ENCODE data around the gene SV2C. TPM values are rescaled to one million over a fixed set of nuclear protein-coding genes. Genes with fewer than 3 reads are reported as not detected.

Gene SV2C
- total RNA-seq, 2 donors from 2014 or later, result not detected

GRCh38 chr5:76379855-76380254, 296.7 kb downstream of the SV2C start:
- no peak for DNase-seq
- TF ChIP-seq CTCF (conservative IDR thresholded peaks at IDR 0.05), result no peak
- H3K27me3 ChIP-seq (ENCODE audit: control insufficient read depth, insufficient read depth, low read length, poor library complexity, severe bottlenecking), result no peaks in the 10 kb centered on the region
- Mint-ChIP-seq H3K36me3 (ENCODE audit: low read depth) (no peaks in the 10 kb centered on the region), H3K27ac (no peak overlapping the region), H3K4me1 (peaks cover 18% of the 10 kb centered on the region), H3K27me3 (ENCODE audit: insufficient read depth) (peaks cover 11% of the 10 kb centered on the region), H3K4me3 (no peak overlapping the region), H3K9me3 (no peaks in the 10 kb centered on the region)
- no peaks in the 10 kb centered on the region for H3K9me3 ChIP-seq (ENCODE audit: control insufficient read depth, low read length)
- H3K4me1 ChIP-seq (ENCODE audit: control insufficient read depth, insufficient read depth, low read length), result peaks cover 7% of the 10 kb centered on the region
- 79% methylated on average over 1 of the region's 1 CpG; no CpG with 5 or more reads in 1 of the 2 experiments for WGBS, 2 experiments (ENCODE audit: insufficient coverage in 1 of 2, insufficient read length in 1 of 2)
- no peak overlapping the region for H3K9ac ChIP-seq (ENCODE audit: extremely low read depth, low read length, poor library complexity, severe bottlenecking)
- H3K27ac ChIP-seq (ENCODE audit: low read depth, low read length), result no peak overlapping the region
- no peaks in the 10 kb centered on the region for H3K36me3 ChIP-seq (ENCODE audit: control insufficient read depth, insufficient read depth, low read length)
- H3K4me3 ChIP-seq (ENCODE audit: low read length), result no peak overlapping the region

GRCh38 chr5:76380346-76381066, 297.3 kb downstream of the SV2C start:
- Mint-ChIP-seq H3K4me3 (no peak overlapping the region), H3K27ac (no peak overlapping the region), H3K27me3 (ENCODE audit: insufficient read depth) (peaks cover 11% of the 10 kb centered on the region), H3K36me3 (ENCODE audit: low read depth) (no peaks in the 10 kb centered on the region), H3K9me3 (no peaks in the 10 kb centered on the region), H3K4me1 (peaks cover 18% of the 10 kb centered on the region)
- TF ChIP-seq CTCF (conservative IDR thresholded peaks at IDR 0.05), result no peak
- Histone ChIP-seq H3K9me3 (ENCODE audit: control insufficient read depth, low read length) (no peaks in the 10 kb centered on the region), H3K27me3 (ENCODE audit: control insufficient read depth, insufficient read depth, low read length, poor library complexity, severe bottlenecking) (no peaks in the 10 kb centered on the region), H3K36me3 (ENCODE audit: control insufficient read depth, insufficient read depth, low read length) (no peaks in the 10 kb centered on the region), H3K4me1 (ENCODE audit: control insufficient read depth, insufficient read depth, low read length) (peaks cover 7% of the 10 kb centered on the region), H3K9ac (ENCODE audit: extremely low read depth, low read length, poor library complexity, severe bottlenecking) (no peak overlapping the region), H3K27ac (ENCODE audit: low read depth, low read length) (no peak overlapping the region), H3K4me3 (ENCODE audit: low read length) (no peak overlapping the region)
- 80 to 86% methylated on average over 2 to 5 of the region's 7 CpGs for WGBS, 2 experiments (ENCODE audit: insufficient coverage in 1 of 2, insufficient read length in 1 of 2)
- no peak for DNase-seq

GRCh38 chr5:76383126-76383832, 300.1 kb downstream of the SV2C start:
- Histone ChIP-seq H3K4me3 (ENCODE audit: low read length) (no peak overlapping the region), H3K27me3 (ENCODE audit: control insufficient read depth, insufficient read depth, low read length, poor library complexity, severe bottlenecking) (no peaks in the 10 kb centered on the region), H3K27ac (ENCODE audit: low read depth, low read length) (no peak overlapping the region), H3K36me3 (ENCODE audit: control insufficient read depth, insufficient read depth, low read length) (no peaks in the 10 kb centered on the region), H3K9ac (ENCODE audit: extremely low read depth, low read length, poor library complexity, severe bottlenecking) (no peak overlapping the region), H3K9me3 (ENCODE audit: control insufficient read depth, low read length) (no peaks in the 10 kb centered on the region), H3K4me1 (ENCODE audit: control insufficient read depth, insufficient read depth, low read length) (peaks cover 7% of the 10 kb centered on the region)
- Mint-ChIP-seq H3K9me3 (no peaks in the 10 kb centered on the region), H3K36me3 (ENCODE audit: low read depth) (no peaks in the 10 kb centered on the region), H3K27me3 (ENCODE audit: insufficient read depth) (peaks cover 11% of the 10 kb centered on the region), H3K4me3 (no peak overlapping the region), H3K4me1 (peaks cover 18% of the 10 kb centered on the region), H3K27ac (no peak overlapping the region)
- WGBS, 2 experiments (ENCODE audit: insufficient coverage in 1 of 2, insufficient read length in 1 of 2), result 91 to 94% methylated on average over 2 to 3 of the region's 4 CpGs
- no peak for TF ChIP-seq CTCF (conservative IDR thresholded peaks at IDR 0.05)
- DNase-seq, result no peak

All from endodermal cell (in vitro differentiated cells).